Stimulated activated CD8-positive, alpha-beta memory T cell treated with anti-CD3 and anti-CD28 coated beads, Interleukin-2, amount 100 ng/mL, for 48 hours (primary cell): Measurements from ENCODE around the gene NACC1.
"Not testable (repeated sequence)": the region's sequence is repeated elsewhere in the genome, so short reads cannot be mapped to it uniquely, and the experiment has no call there.

Source experiments
- DNase-seq, 2 donors: peaks; one replicate each; pipeline ENCODE4 v3.0.0-alpha.2; 2020; ENCODE audit warnings: low read depth in 2 of 2

NACC1 gene

GRCh38 chr19:13164343-13165161 is 46.5 kb downstream of the NACC1 start:
- DNase-seq = no peak

GRCh38 chr19:13165162-13165997 is 47.3 kb downstream of the NACC1 start:
- no peak for DNase-seq

- DNase-seq = not testable (repeated sequence)
Observed at GRCh38 chr19:13166151-13166550, 48.1 kb downstream of the NACC1 start.

- no peak for DNase-seq
Observed at GRCh38 chr19:13169769-13170168, 51.7 kb downstream of the NACC1 start.

DNA sequence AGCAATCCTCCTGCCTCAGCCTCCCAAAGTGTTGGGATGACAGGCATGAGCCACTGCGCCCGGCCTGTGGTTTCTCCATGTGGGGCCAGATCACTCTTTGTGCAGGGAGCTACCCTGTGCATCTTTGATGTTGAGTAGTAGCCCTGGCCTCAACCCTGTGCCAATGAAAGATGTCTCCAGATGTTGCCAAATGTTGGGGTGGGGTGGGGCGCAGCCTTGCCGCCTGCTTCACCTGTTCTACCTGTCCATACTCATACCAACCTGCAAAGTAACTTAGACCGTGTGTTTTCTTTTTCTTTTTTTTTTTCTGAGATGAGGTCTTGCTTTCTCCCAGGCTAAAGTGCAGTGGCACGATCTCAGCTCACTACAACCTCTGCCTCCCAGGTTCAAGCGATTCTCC is 53.1 kb downstream of the NACC1 start:
- no peak for DNase-seq

DNA sequence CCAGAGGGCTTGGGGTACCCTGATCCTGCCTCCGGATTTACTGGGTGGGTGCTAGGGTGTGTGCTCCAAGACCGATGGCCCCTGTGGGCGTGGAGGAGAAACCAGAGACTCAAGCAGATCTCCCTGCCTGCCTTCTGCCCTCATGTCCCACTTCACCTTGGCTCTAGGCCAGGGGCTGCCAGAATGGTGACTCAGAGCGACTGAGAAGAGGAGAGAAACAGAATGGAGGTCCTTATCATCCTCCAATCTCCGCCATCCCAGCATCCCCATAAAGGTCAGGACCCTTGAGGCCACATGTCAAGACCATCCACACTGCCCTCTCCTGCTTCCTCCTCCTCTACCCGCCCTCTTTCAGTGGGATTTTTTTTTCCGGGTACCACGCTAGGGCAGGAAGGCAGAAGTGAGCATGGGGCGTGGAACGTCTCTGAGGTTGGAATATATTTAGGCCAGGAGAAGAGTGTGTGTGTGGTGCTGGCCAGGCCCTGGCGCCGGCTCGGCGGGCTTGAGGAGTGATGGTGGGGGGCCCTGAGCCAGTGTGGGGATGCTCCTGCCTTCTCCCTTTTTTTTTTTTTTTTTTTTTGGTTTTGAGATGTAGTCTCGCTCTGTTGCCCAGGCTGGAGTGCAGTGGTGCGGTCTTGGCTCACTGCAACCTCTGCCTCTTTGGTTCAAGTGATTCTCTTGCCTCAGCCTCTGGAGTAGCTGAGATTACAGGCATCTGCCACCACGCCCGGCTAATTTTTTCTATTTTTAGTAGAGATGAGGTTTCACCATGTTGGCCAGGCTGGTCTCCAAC is 54.5 kb downstream of the NACC1 start:
- peak; percentile 59 to 80 for DNase-seq

GRCh38 chr19:13173139-13173737 is 55.2 kb downstream of the NACC1 start:
- no peak for DNase-seq

- DNase-seq = no peak
Observed at GRCh38 chr19:13176345-13176744, 58.3 kb downstream of the NACC1 start.

- DNase-seq = not testable (repeated sequence)
Observed at GRCh38 chr19:13177584-13177983, 59.5 kb downstream of the NACC1 start.

DNA sequence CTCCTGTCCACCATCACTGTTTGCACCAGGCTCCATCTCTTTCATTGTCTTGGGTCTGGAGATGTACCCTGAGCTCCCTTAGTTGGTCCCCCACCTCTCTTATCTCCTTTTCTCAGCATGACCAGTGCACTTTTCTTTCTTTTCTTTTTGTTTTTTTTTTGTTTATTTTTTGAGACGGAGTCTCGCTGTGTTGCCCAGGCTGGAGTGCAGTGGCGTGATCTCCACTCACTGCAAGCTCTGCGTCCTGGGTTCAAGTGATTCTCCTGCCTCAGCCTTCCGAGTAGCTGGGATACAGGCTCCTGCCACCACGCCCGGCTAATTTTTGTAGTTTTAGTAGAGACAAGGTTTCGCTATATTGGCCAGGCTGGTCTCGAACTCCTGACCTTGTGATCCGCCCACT is 60.2 kb downstream of the NACC1 start:
- DNase-seq = not testable (repeated sequence)

GRCh38 chr19:13181747-13182388 is 63.8 kb downstream of the NACC1 start:
- peak; percentile 40 to 50 for DNase-seq

- not testable (repeated sequence) for DNase-seq
Observed at GRCh38 chr19:13184926-13185325, 66.9 kb downstream of the NACC1 start.

DNA sequence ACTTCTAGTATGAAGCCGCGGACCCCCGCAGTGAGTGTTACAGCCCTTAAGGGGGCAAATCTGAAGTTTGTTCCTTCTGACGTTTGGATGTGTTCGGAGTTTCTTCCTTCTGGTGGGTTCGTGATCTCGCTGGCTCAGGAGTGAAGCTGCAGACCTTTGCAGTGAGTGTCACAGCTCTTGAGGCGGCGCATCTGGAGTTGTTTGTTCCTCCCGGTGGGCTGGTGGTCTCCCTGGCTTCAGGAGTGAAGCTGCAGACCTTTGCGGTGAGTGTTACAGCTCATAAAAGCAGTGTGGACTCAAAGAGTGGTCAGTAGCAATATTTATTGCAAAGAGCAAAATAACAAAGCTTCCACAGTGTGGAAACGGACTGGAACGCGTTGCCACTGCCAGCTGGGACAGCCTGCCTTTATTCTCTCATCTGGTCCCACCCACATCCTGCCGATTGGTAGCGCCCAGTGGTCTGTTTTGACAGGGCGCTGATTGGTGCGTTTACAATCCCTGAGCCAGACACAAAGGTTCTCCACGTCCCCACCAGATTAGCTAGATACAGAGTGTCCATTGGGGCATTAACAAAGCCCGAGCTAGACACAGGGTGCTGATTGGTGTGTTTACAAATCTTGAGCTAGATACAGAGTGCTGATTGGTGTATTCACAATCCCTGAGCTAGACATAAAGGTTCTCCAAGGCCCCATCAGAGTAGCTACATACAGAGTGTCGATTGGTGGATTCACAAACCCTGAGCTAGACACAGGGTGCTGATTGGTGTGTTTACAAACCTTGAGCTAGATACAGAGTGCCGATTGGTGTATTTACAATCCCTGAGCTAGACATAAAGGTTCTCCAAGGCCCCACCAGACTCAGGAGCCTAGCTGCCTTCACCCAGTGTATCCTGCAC is 67.9 kb downstream of the NACC1 start:
- DNase-seq = not testable (repeated sequence)

DNA sequence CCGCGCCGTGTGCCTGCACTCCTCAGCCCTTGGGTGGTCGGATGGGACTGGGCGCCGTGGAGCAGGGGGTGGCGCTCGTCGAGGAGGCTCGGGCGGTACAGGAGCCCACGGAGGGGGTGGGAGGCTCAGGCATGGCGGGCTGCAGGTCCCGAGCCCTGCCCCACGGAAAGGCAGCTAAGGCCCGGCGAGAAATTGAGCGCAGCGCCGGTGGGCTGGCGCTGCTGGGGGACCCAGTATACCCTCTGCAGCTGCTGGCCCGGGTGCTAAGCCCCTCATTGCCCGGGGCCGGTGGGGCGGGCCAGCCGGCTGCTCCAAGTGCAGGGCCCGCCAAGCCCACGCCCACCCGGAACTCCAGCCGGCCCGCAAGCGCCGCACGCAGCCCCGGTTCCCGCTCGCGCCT is 68.6 kb downstream of the NACC1 start:
- DNase-seq = not testable (repeated sequence)

- no peak for DNase-seq
Observed at GRCh38 chr19:13187419-13187818, 69.4 kb downstream of the NACC1 start.

DNA sequence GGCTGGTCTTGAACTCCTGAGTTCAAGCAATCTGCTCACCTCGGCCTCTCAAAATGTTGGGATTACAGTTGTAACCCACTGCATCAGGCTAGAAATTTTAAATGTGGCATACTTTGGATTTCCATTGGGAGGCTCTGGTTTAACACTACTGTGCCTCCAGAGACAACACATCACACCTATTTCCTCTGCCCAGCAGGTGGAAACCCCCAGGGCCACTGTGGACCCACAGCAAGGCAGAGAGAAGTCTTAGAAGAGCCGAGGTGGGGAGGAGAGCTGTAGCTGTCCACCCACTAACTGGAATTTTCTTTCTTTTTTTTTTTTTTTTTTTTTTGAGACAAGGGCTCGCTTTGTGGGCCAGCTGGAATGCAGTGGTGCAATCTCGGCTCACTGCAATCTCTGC is 71.5 kb downstream of the NACC1 start:
- DNase-seq = no peak
